ENCODE data around the gene TMC7.

Gene TMC7

GRCh38 chr16:19003935-19004334, 20.2 kb downstream of the TMC7 start:
- no peak overlapping the region for H3K4me3 ChIP-seq (ENCODE audit: low read depth, low read length)
- DNase-seq (ENCODE audit: low read depth): no peak
- TF ChIP-seq CTCF (IDR thresholded peaks at IDR 0.05; ENCODE audit: low read depth, low read length, missing control alignments): no peak

- TF ChIP-seq CTCF (IDR thresholded peaks at IDR 0.05; ENCODE audit: low read depth, low read length, missing control alignments): no peak
- DNase-seq (ENCODE audit: low read depth): no peak
- no peak overlapping the region for H3K4me3 ChIP-seq (ENCODE audit: low read depth, low read length)
Observed at GRCh38 chr16:19005561-19006445, 22.1 kb downstream of the TMC7 start.

GRCh38 chr16:19006446-19007315, 22.9 kb downstream of the TMC7 start:
- no peak for TF ChIP-seq CTCF (IDR thresholded peaks at IDR 0.05; ENCODE audit: low read depth, low read length, missing control alignments)
- no peak for DNase-seq (ENCODE audit: low read depth)
- no peak overlapping the region for H3K4me3 ChIP-seq (ENCODE audit: low read depth, low read length)

GRCh38 chr16:19008245-19009169, 24.8 kb downstream of the TMC7 start:
- DNase-seq (ENCODE audit: low read depth): no peak
- no peak overlapping the region for H3K4me3 ChIP-seq (ENCODE audit: low read depth, low read length)
- no peak for TF ChIP-seq CTCF (IDR thresholded peaks at IDR 0.05; ENCODE audit: low read depth, low read length, missing control alignments)

- DNase-seq (ENCODE audit: low read depth): no peak
- no peak for TF ChIP-seq CTCF (IDR thresholded peaks at IDR 0.05; ENCODE audit: low read depth, low read length, missing control alignments)
- H3K4me3 ChIP-seq (ENCODE audit: low read depth, low read length): no peak overlapping the region
Observed at GRCh38 chr16:19011169-19011731, 27.5 kb downstream of the TMC7 start.

- no peak for TF ChIP-seq CTCF (IDR thresholded peaks at IDR 0.05; ENCODE audit: low read depth, low read length, missing control alignments)
- H3K4me3 ChIP-seq (ENCODE audit: low read depth, low read length): no peak overlapping the region
- no peak for DNase-seq (ENCODE audit: low read depth)
Observed at GRCh38 chr16:19014461-19014860, 30.7 kb downstream of the TMC7 start.

All from GM12864 (cell line).